ENCODE measurements around the gene OR12D1.

DNA sequence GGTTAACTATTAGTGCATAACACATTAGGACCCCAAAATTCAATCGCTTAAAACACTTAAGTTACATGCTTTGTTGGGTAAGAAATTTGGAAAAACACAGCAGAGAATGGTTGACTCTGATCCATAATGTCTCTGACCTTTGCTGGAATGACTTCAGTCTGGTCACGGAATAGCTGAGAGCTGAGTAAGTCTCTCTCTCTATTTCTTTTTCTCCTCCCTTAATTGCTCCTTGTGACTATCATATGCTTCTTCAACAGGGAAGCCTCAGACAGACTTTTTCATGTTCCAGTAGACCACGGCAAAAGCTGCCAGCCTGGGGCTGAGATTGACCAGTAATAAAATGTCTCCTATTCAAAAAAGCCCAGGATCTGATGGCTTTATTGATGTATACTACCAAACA lies 4.8 kb downstream of the OR12D1 start:
- TF ChIP-seq, protein P1, sequence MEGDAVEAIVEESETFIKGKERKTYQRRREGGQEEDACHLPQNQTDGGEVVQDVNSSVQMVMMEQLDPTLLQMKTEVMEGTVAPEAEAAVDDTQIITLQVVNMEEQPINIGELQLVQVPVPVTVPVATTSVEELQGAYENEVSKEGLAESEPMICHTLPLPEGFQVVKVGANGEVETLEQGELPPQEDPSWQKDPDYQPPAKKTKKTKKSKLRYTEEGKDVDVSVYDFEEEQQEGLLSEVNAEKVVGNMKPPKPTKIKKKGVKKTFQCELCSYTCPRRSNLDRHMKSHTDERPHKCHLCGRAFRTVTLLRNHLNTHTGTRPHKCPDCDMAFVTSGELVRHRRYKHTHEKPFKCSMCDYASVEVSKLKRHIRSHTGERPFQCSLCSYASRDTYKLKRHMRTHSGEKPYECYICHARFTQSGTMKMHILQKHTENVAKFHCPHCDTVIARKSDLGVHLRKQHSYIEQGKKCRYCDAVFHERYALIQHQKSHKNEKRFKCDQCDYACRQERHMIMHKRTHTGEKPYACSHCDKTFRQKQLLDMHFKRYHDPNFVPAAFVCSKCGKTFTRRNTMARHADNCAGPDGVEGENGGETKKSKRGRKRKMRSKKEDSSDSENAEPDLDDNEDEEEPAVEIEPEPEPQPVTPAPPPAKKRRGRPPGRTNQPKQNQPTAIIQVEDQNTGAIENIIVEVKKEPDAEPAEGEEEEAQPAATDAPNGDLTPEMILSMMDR (conservative IDR thresholded peaks at IDR 0.05; ENCODE audit: low read depth, low read length): no peak
- TF ChIP-seq CEBPB (IDR thresholded peaks at IDR 0.05; ENCODE audit: low read depth, low read length): no peak

Measured in IMR-90 (cell line).